HCT116 (cell line): ENCODE results near the gene EPHB3. TPM values are rescaled to one million over a fixed set of nuclear protein-coding genes. Genes with fewer than 3 reads are reported as not detected.

Experiments used
- ATAC-seq: fragments of 200-7000 bp; cut with Tn5 transposase; 2 replicates; pipeline ENCODE4 v1.9.1; 2020; ENCODE audit warnings: mild to moderate bottlenecking, moderate library complexity
- BruUV-seq: library from RNA; stranded (reverse); fragments of 400-500 nt; replicated peaks from 2 replicates; lab custom pipeline; 2021; lab: Mats Ljungman, UMichigan
- CTCF ChIA-PET: fragments of 300-600 bp; sonication (Branson Sonifier 250); formaldehyde crosslinking; loops from one replicate; lab custom pipeline; 2021; ENCODE audit warnings: antibody characterized with exemption; lab: Charles Lee
- POLR2A ChIA-PET: fragments of 300-600, 350-600 bp; sonication (Branson Sonifier 250); formaldehyde crosslinking; loops from one replicate; lab custom pipeline; 2021; ENCODE audit warnings: antibody characterized with exemption; lab: Charles Lee
- RAD21 ChIA-PET, 2 experiments: fragments of 300-600 bp; sonication (Branson Sonifier 250); formaldehyde crosslinking; loops; one replicate each; lab custom pipeline; 2023; ENCODE audit warnings: low total read pairs in 2 of 2; ENCODE audit not compliant: uncharacterized antibody in 2 of 2, unreplicated experiment in 2 of 2, low non-redundant PET in 1 of 2; lab: Charles Lee
- DNase-seq: peaks from one replicate; pipeline ENCODE4 v3.0.0-alpha.2; 2010; ENCODE audit warnings: low read depth, low spot score
- H2AFZ ChIP-seq: fragments of 200-600 bp; shearing (Covaris generic), sonication (generic); 2 replicates; pipeline ENCODE4 v1.6.1; 2017; ENCODE audit warnings: low read depth, mixed run types, mixed read lengths, antibody characterized with exemption, low read length; ENCODE audit not compliant: poor library complexity, severe bottlenecking
- H3K27ac ChIP-seq: 2 replicates; pipeline ENCODE4 v1.5.1; 2012; ENCODE audit warnings: low read depth, low read length
- H3K27me3 ChIP-seq: fragments of 200-600 bp; sonication (generic); 2 replicates; pipeline ENCODE4 v1.6.1; 2016; ENCODE audit warnings: mixed run types, low read length, mixed read lengths; ENCODE audit not compliant: insufficient read depth
- H3K36me3 ChIP-seq, 2 experiments: fragments of 200-500 bp in 1 of 2; fragments of 200-600 bp in 1 of 2; sonication (Bioruptor generic) in 1 of 2; sonication (generic) in 1 of 2; 2 replicates each; pipeline versions ENCODE4 v1.5.1 to v1.6.1; 2014 to 2016; ENCODE audit warnings: low read length in 2 of 2, inconsistent platforms in 1 of 2, mixed read lengths in 1 of 2, mixed run types in 1 of 2; ENCODE audit not compliant: insufficient read depth in 2 of 2, control insufficient read depth in 1 of 2
- H3K4me1 ChIP-seq, 2 experiments: fragments of 200-600 bp in 1 of 2; sonication (generic) in 1 of 2; 2 replicates each; pipeline versions ENCODE4 v1.5.1 to v1.6.1; 2012 to 2017; ENCODE audit warnings: low read length in 2 of 2, inconsistent platforms in 1 of 2, mild to moderate bottlenecking in 1 of 2, mixed read lengths in 1 of 2, mixed run types in 1 of 2, moderate library complexity in 1 of 2; ENCODE audit not compliant: insufficient read depth in 2 of 2, control insufficient read depth in 1 of 2
- H3K4me2 ChIP-seq: fragments of 200-600 bp; sonication (generic); 2 replicates; pipeline ENCODE4 v1.6.1; 2017; ENCODE audit warnings: mixed run types, low read length, mixed read lengths
- H3K4me3 ChIP-seq, 2 experiments: fragments of 200-600 bp in 1 of 2; sonication (generic) in 1 of 2; replicated peaks in 1 of 2; 2 replicates each; pipeline ENCODE4 v1.5.1; 2011 to 2016; ENCODE audit warnings: low read length in 2 of 2, control low read depth in 1 of 2, low read depth in 1 of 2, mild to moderate bottlenecking in 1 of 2, mixed read lengths in 1 of 2, mixed run types in 1 of 2
- H3K79me2 ChIP-seq: fragments of 200-600 bp; sonication (generic); 2 replicates; pipeline ENCODE4 v1.6.1; 2017; ENCODE audit warnings: mild to moderate bottlenecking, mixed run types, low read length, moderate library complexity, mixed read lengths; ENCODE audit not compliant: insufficient read depth
- H3K9ac ChIP-seq: fragments of 200-600 bp; sonication (generic); 2 replicates; pipeline ENCODE4 v1.6.1; 2016; ENCODE audit warnings: low read length, mixed read lengths
- H3K9me2 ChIP-seq: fragments of 200-600 bp; sonication (generic), shearing (Covaris generic); 2 replicates; pipeline ENCODE4 v1.6.1; 2017; ENCODE audit warnings: mixed run types, mild to moderate bottlenecking, moderate library complexity; ENCODE audit not compliant: insufficient read depth
- H3K9me3 ChIP-seq, 2 experiments: fragments of 200-500 bp in 1 of 2; fragments of 200-600 bp in 1 of 2; sonication (Bioruptor generic) in 1 of 2; sonication (generic) in 1 of 2; 2 replicates each; pipeline ENCODE4 v1.6.1; 2014 to 2017; ENCODE audit warnings: low read length in 2 of 2, mixed read lengths in 2 of 2, inconsistent platforms in 1 of 2, low read depth in 1 of 2, mild to moderate bottlenecking in 1 of 2, mixed run types in 1 of 2, moderate library complexity in 1 of 2; ENCODE audit not compliant: control insufficient read depth in 1 of 2, insufficient read depth in 1 of 2
- H4K20me1 ChIP-seq: fragments of 200-600 bp; sonication (generic), shearing (Covaris generic); 2 replicates; pipeline ENCODE4 v1.6.1; 2017; ENCODE audit warnings: mixed run types, mild to moderate bottlenecking, moderate library complexity; ENCODE audit not compliant: insufficient read depth
- CBX3 ChIP-seq: IDR thresholded peaks from 2 replicates; pipeline ENCODE4 v1.6.1; 2012; ENCODE audit warnings: low read depth
- CEBPB ChIP-seq: IDR thresholded peaks from 2 replicates; pipeline ENCODE4 v1.6.1; 2012; ENCODE audit warnings: low read depth
- EZH2 ChIP-seq: fragments of 200-600 bp; sonication (generic); IDR thresholded peaks from 2 replicates; pipeline ENCODE4 v1.6.1; 2017; ENCODE audit warnings: antibody characterized with exemption, mixed run types
- EZH2phosphoT487 ChIP-seq: fragments of 200-600 bp; IDR thresholded peaks from 2 replicates; pipeline ENCODE4 v1.6.1; 2018; ENCODE audit warnings: antibody characterized with exemption, borderline replicate concordance
- FOSL1 ChIP-seq: IDR thresholded peaks from 2 replicates; pipeline ENCODE4 v1.6.1; 2012; ENCODE audit warnings: low read depth
- JUND ChIP-seq: IDR thresholded peaks from 2 replicates; pipeline ENCODE4 v1.6.1; 2012
- POLR2A ChIP-seq: IDR thresholded peaks from 2 replicates; pipeline ENCODE4 v1.7.0; 2011; ENCODE audit warnings: borderline replicate concordance; ENCODE audit not compliant: insufficient read depth, insufficient read length; ENCODE audit errors: extremely low read depth
- POLR2AphosphoS5 ChIP-seq: IDR thresholded peaks from 2 replicates; pipeline ENCODE4 v1.6.1; 2011; ENCODE audit warnings: mild to moderate bottlenecking, low read depth, low read length, moderate library complexity
- SIN3A ChIP-seq: IDR thresholded peaks from 2 replicates; pipeline ENCODE4 v1.6.1; 2012; ENCODE audit warnings: low read depth
- SP1 ChIP-seq: IDR thresholded peaks from 2 replicates; pipeline ENCODE4 v1.6.1; 2012; ENCODE audit warnings: low read depth
- SRF ChIP-seq: IDR thresholded peaks from 2 replicates; pipeline ENCODE4 v1.6.1; 2012; ENCODE audit warnings: low read depth
- YY1 ChIP-seq: IDR thresholded peaks from 2 replicates; pipeline ENCODE4 v1.6.1; 2011; ENCODE audit warnings: low read length, low read depth, moderate library complexity, mild to moderate bottlenecking; ENCODE audit not compliant: insufficient replicate concordance; ENCODE audit errors: extremely low read depth
- ZFX ChIP-seq: fragments of 450-650 bp; IDR thresholded peaks from 2 replicates; pipeline ENCODE4 v1.6.1; 2017
- ZNF274 ChIP-seq: fragments of 200-500 bp; sonication (Bioruptor generic); IDR thresholded peaks from 2 replicates; pipeline ENCODE4 v1.6.1; 2014; ENCODE audit warnings: mild to moderate bottlenecking, low read depth, low read length, inconsistent platforms
- intact Hi-C: fragments of 100-400 bp; cut with micrococcal nuclease; formaldehyde crosslinking; loops from 2 replicates; pipeline ENCODE4 v1.10.0; 2022
- total RNA-seq: library from RNA; stranded (reverse); gene quantifications from one replicate; pipeline ENCODE4 v1.2.1, GENCODE V29; 2021; ENCODE audit not compliant: unreplicated experiment
- TF ChIP-seq, protein P1 (sequence below): IDR thresholded peaks from 2 replicates; pipeline ENCODE4 v1.6.1; 2011; ENCODE audit warnings: mild to moderate bottlenecking, low read length, moderate library complexity; ENCODE audit not compliant: insufficient replicate concordance; ENCODE audit errors: extremely low read depth
- TF ChIP-seq, protein P2 (sequence below): IDR thresholded peaks from 2 replicates; pipeline ENCODE4 v1.6.1; 2012
- TF ChIP-seq, protein P3 (sequence below), 3 experiments: fragments of 200-600 bp in 1 of 3; sonication (generic) in 1 of 3; IDR thresholded peaks in 2 of 3; conservative IDR thresholded peaks in 1 of 3; 2 replicates each; pipeline ENCODE4 v1.5.1; 2012 to 2017; ENCODE audit warnings: low read depth in 2 of 3, low read length in 2 of 3, antibody characterized with exemption in 1 of 3, borderline replicate concordance in 1 of 3, control low read depth in 1 of 3, mild to moderate bottlenecking in 1 of 3, mixed read lengths in 1 of 3, mixed run types in 1 of 3, moderate library complexity in 1 of 3; ENCODE audit not compliant: insufficient read depth in 1 of 3
- TF ChIP-seq, protein P4 (sequence below): IDR thresholded peaks from 2 replicates; pipeline ENCODE4 v1.6.1; 2012

EPHB3 gene
- total RNA-seq, 1 experiment from 2014 or later, result 6.5 TPM

DNA sequence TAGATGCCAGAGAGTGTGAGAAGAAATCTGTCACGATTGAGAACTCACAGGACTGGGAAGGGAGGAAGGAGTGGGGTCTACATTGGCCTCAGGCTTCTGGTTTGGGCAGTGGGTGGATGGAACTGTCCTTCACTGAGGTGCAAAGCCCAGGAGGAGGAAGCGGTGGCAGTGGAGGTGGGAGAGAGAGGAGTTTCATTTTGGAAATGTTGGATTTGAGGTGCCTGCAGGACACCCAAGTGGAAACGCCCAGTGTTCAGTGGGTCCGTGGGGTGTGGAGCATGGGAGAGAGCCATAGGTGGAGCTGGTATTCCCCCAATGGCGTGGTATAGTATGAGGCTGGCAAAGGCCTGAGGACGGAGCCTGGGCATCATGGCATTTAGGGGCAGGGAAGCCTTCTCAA lies 9.3 kb upstream of the EPHB3 start:
- ATAC-seq (no peak), DNase-seq (no peak)
- Histone ChIP-seq H3K4me2 (no peak overlapping the region), H3K27ac (no peak overlapping the region), H3K9me2 (no peaks in the 10 kb centered on the region), H3K79me2 (no peaks in the 10 kb centered on the region), H4K20me1 (no peaks in the 10 kb centered on the region), H3K9me3 (no peaks in the 10 kb centered on the region), H3K4me1 (no peaks in the 10 kb centered on the region)
- intact Hi-C loops, result no loop called here
- ChIA-PET POLR2A (no interaction called here), RAD21 (no interaction called here)
- TF ChIP-seq, protein P1, sequence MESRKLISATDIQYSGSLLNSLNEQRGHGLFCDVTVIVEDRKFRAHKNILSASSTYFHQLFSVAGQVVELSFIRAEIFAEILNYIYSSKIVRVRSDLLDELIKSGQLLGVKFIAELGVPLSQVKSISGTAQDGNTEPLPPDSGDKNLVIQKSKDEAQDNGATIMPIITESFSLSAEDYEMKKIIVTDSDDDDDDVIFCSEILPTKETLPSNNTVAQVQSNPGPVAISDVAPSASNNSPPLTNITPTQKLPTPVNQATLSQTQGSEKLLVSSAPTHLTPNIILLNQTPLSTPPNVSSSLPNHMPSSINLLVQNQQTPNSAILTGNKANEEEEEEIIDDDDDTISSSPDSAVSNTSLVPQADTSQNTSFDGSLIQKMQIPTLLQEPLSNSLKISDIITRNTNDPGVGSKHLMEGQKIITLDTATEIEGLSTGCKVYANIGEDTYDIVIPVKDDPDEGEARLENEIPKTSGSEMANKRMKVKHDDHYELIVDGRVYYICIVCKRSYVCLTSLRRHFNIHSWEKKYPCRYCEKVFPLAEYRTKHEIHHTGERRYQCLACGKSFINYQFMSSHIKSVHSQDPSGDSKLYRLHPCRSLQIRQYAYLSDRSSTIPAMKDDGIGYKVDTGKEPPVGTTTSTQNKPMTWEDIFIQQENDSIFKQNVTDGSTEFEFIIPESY, result no peak
- TF ChIP-seq FOSL1 (no peak), POLR2A (no peak), POLR2AphosphoS5 (no peak), YY1 (no peak), SRF (no peak)
- TF ChIP-seq, protein P2, sequence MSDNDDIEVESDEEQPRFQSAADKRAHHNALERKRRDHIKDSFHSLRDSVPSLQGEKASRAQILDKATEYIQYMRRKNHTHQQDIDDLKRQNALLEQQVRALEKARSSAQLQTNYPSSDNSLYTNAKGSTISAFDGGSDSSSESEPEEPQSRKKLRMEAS, result no peak
- TF ChIP-seq, all 23 proteins: peak for 0
- CTCF ChIA-PET, result interaction anchor here (1.0 kb wide), 1 partner anchor 191 kb away, joined by 3 read pairs; the partner anchor contains the start of genes CLCN2 and POLR2H
- no peak overlapping the region for H2AFZ ChIP-seq
- no TSS peak for BruUV-seq
- no peaks in the 10 kb centered on the region for H3K27me3 ChIP-seq
- H3K36me3 ChIP-seq, result no peaks in the 10 kb centered on the region
- H3K9ac ChIP-seq, result no peak overlapping the region
- H3K4me3 ChIP-seq, result no peak overlapping the region

DNA sequence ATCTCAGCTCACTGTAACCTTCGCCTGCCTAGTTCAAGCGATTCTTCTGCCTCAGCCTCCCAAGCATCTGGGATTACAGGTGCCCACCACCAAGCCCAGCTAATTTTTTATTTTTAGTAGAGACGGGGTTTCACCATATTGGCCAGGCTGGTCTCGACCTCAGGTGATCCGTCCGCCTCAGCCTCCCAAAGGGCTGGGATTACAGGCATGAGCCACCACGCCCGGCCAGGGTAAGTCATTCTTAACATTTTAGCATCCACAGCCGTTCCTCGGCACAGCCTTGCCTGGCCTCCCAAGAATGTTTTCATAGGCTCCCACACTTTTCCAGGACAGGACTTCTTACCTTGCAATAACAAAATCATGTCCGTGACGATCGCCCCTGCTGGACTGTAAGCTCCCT lies 8.7 kb upstream of the EPHB3 start:
- Histone ChIP-seq H3K27ac (no peak overlapping the region), H3K9ac (no peak overlapping the region), H3K4me3 (no peak overlapping the region), H3K36me3 (no peaks in the 10 kb centered on the region), H3K9me2 (no peaks in the 10 kb centered on the region), H3K4me2 (no peak overlapping the region), H3K27me3 (no peaks in the 10 kb centered on the region), H3K79me2 (no peaks in the 10 kb centered on the region), H3K9me3 (no peaks in the 10 kb centered on the region), H3K4me1 (no peaks in the 10 kb centered on the region), H2AFZ (no peak overlapping the region), H4K20me1 (no peaks in the 10 kb centered on the region)
- ATAC-seq (no peak), DNase-seq (no peak)
- BruUV-seq, result no TSS peak
- POLR2A ChIA-PET, result no interaction called here
- intact Hi-C loops, result no loop called here
- CTCF ChIA-PET, result interaction anchor here (1.0 kb wide), 1 partner anchor 191 kb away, joined by 3 read pairs; the partner anchor contains the start of genes CLCN2 and POLR2H
- RAD21 ChIA-PET, result no interaction called here
- TF ChIP-seq CBX3 (no peak), POLR2AphosphoS5 (no peak), SIN3A (no peak), FOSL1 (no peak), ZFX (no peak), SP1 (no peak), ZNF274 (no peak), YY1 (no peak), CEBPB (no peak), EZH2phosphoT487 (no peak), EZH2 (no peak), POLR2A (no peak), JUND (no peak), SRF (no peak)
- TF ChIP-seq, protein P3, sequence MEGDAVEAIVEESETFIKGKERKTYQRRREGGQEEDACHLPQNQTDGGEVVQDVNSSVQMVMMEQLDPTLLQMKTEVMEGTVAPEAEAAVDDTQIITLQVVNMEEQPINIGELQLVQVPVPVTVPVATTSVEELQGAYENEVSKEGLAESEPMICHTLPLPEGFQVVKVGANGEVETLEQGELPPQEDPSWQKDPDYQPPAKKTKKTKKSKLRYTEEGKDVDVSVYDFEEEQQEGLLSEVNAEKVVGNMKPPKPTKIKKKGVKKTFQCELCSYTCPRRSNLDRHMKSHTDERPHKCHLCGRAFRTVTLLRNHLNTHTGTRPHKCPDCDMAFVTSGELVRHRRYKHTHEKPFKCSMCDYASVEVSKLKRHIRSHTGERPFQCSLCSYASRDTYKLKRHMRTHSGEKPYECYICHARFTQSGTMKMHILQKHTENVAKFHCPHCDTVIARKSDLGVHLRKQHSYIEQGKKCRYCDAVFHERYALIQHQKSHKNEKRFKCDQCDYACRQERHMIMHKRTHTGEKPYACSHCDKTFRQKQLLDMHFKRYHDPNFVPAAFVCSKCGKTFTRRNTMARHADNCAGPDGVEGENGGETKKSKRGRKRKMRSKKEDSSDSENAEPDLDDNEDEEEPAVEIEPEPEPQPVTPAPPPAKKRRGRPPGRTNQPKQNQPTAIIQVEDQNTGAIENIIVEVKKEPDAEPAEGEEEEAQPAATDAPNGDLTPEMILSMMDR (IDR thresholded peaks at IDR 0.05 in 2 of 3, conservative IDR thresholded peaks at IDR 0.05 in 1 of 3; ENCODE audit: borderline replicate concordance in 1 of 3, insufficient read depth in 1 of 3, low read depth in 2 of 3, low read length in 2 of 3), result no peak
- TF ChIP-seq, protein P4, sequence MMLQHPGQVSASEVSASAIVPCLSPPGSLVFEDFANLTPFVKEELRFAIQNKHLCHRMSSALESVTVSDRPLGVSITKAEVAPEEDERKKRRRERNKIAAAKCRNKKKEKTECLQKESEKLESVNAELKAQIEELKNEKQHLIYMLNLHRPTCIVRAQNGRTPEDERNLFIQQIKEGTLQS, result no peak
